AG10803 (cell line): ENCODE measurements around the gene KAT14.
"Not testable (repeated sequence)": the region's sequence is repeated elsewhere in the genome, so short reads cannot be mapped to it uniquely, and the experiment has no call there.

ENCODE experiments used
- DNase-seq: peaks from one replicate; pipeline ENCODE4 v3.0.0; 2010; ENCODE audit warnings: low read depth
- H3K4me3 ChIP-seq: 2 replicates; pipeline ENCODE4 v1.5.1; 2011; ENCODE audit warnings: mild to moderate bottlenecking, low read length, control low read depth
- TF ChIP-seq, protein P1 (sequence below): conservative IDR thresholded peaks from 2 replicates; pipeline ENCODE4 v1.5.1; 2011; ENCODE audit warnings: mild to moderate bottlenecking, low read length, control low read depth, inconsistent platforms

The KAT14 gene, protein sequence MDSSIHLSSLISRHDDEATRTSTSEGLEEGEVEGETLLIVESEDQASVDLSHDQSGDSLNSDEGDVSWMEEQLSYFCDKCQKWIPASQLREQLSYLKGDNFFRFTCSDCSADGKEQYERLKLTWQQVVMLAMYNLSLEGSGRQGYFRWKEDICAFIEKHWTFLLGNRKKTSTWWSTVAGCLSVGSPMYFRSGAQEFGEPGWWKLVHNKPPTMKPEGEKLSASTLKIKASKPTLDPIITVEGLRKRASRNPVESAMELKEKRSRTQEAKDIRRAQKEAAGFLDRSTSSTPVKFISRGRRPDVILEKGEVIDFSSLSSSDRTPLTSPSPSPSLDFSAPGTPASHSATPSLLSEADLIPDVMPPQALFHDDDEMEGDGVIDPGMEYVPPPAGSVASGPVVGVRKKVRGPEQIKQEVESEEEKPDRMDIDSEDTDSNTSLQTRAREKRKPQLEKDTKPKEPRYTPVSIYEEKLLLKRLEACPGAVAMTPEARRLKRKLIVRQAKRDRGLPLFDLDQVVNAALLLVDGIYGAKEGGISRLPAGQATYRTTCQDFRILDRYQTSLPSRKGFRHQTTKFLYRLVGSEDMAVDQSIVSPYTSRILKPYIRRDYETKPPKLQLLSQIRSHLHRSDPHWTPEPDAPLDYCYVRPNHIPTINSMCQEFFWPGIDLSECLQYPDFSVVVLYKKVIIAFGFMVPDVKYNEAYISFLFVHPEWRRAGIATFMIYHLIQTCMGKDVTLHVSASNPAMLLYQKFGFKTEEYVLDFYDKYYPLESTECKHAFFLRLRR

DNA sequence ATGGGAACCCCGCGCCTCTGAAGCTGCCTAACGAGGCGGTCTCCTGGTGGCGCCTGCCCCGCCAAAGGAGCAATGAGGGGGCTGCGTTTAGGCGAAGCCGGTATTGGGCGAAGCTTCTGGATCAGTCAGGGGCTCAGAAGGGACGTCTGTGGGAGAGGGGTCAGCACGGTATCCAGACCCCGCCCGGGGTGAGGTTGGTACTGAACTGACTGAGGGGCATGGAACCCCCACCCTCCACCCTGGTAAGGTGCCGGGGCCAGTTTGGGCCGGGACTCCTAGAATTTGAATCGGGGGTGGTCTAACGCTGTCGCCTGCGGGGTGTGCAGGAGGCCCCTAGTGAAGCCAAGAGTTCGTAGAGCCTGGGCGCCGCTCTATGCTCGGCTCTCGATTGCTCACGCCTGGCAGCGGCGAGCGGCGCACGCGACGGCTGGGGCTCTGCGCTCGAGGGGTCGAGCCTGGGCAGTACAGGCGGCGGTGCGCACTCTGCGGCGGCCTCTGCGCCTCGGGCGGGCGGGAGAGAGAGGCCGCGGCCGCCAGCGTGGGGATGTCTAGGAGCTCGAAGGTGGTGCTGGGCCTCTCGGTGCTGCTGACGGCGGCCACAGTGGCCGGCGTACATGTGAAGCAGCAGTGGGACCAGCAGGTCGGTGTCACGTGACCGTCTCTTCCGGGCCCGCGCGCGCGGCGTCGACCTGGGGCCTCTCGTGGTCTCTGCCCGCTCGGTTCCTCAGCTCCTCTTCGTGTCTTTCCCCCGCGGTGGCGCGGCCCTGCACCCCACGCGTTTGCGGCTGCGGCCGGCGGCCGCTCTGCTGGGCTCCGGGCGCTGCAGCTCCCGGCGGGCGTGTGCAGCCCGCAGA is at the start of gene KAT14, which contains the start of gene PET117:
Gene KAT14 (plus strand): TSS at position 452 of the 854 bp plus-strand sequence. CDS start 4,798 bp downstream, outside the sequence.
Gene PET117 (plus strand): TSS at position 452 of the 854 bp plus-strand sequence. CDS start 93 bp downstream, at position 545.
- peak; percentile 94 for DNase-seq
- peak within 1 kb of the TSS; percentile 71 for H3K4me3 ChIP-seq
- TF ChIP-seq, protein P1, sequence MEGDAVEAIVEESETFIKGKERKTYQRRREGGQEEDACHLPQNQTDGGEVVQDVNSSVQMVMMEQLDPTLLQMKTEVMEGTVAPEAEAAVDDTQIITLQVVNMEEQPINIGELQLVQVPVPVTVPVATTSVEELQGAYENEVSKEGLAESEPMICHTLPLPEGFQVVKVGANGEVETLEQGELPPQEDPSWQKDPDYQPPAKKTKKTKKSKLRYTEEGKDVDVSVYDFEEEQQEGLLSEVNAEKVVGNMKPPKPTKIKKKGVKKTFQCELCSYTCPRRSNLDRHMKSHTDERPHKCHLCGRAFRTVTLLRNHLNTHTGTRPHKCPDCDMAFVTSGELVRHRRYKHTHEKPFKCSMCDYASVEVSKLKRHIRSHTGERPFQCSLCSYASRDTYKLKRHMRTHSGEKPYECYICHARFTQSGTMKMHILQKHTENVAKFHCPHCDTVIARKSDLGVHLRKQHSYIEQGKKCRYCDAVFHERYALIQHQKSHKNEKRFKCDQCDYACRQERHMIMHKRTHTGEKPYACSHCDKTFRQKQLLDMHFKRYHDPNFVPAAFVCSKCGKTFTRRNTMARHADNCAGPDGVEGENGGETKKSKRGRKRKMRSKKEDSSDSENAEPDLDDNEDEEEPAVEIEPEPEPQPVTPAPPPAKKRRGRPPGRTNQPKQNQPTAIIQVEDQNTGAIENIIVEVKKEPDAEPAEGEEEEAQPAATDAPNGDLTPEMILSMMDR, result no peak

DNA sequence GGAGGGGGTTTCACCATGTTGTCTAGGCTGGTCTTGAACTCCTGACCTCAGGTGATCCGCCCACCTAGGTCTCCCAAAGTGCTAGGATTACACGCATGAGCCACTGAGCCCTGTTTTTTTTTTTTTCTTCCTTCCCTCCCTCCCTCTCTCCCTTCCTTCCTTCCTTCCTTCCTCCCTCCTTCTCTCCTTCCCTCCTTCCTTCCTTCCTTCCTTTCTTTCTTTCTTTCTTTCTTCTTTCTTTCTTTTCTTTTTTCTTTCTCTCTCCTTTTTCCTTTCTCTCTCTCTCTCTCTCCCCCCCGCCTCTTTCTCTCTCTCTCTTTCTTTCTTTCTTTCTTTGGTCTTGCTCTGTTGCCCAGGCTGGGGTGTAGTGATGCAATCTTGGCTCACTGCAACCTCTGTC is 49.4 kb upstream of the KAT14 start:
- not testable (repeated sequence) for DNase-seq, H3K4me3 ChIP-seq

DNA sequence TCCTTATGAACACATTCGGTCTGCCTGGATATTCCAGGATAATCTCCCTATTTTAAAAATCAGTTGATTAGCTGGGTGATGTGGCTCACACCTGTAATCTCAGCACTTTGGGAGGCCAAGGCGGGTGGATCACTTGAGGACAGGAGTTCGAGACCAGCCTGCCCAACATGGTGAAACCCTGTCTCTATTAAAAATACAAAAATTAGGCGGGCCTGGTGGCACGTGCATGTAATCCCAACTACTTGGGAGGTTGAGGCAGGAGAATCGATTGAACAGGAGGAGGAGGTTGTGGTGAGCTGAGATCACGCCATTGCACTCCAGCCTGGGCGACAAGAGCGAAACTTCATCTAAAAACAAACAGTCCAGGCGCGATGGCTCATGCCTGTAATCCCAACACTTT is 48.8 kb upstream of the KAT14 start:
- not testable (repeated sequence) for DNase-seq, H3K4me3 ChIP-seq

DNA sequence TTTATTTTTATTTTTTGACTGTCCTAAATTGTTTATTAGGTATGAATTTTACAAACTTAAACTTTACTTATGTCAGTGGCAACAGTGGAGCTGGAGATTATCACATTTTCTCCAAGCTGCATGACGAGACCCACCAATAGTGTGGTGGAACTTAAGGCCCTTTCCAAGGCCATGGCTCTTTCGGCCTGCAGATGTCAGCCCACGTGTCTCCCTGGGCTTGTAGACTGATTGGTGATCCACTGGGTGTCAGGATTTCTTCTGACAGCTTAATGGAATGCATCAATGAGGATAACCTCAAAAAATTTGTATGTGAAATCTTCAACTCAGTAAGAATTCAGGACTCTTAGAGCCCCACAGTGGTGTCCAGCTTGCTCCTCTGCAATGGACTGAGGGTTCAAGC is 47.6 kb upstream of the KAT14 start:
- TF ChIP-seq, protein P1, result no peak
- no peak overlapping the region for H3K4me3 ChIP-seq
- DNase-seq, result no peak

DNA sequence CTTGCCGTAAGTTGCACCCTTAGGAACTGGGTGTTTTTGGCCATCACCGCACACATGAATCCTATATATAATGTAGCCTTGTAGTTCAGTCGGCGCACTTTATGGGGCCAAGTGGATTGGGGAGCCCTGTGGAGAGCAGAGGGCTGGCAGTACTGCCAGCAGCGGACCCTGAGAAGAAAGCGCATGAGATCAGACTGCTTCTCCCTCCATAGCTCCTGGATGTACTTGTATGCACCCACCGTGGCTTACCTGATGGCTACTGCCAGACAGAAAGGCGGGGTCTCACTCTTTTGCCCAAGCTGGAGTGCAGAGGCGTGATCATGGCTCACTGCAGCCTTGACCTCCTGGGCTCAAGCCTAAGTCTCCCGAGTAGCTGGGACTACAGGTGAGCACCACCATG is 47.2 kb upstream of the KAT14 start:
- H3K4me3 ChIP-seq, result no peak overlapping the region
- DNase-seq, result no peak
- TF ChIP-seq, protein P1, result no peak

DNA sequence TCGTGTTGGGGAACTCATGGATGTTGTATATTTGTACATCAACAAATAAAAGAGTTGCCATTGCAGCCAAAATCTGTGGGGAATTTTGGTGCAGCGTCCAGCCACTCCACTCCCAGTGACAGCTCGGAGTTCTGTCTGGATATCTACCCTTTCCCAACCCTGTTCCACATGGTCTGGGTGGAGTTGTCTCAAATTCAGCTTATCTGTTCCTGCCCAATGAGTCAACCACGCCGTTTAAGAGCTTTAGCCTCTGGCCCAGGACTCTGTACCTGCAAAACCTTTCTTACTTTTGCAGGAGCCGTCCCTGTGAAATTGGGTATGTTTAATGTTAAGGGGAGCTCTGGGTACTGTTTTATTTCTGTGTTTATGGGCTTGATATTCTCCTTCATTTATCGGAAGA is 46.0 kb upstream of the KAT14 start:
- TF ChIP-seq, protein P1, result no peak
- H3K4me3 ChIP-seq, result no peak overlapping the region
- no peak for DNase-seq

DNA sequence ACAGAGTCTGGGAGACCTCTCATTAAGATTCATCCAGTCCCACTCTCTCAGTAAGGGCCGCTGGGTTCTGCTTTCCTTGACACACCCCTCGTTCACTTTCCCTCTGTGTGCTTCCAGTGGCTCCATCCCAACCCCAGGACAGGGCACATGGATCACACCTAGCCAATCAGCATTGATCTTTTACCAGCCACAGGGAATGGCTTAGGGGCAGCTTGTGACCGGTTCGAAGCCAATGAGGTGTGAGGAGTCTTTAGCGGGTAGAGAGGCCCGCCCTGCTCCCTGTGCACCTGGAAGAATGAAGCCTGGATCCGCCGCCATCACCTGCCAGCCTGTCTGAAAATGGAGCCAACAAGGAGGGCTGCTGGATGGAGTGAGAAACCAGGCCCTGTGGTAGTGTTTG is 44.8 kb upstream of the KAT14 start:
- DNase-seq, result no peak
- no peak overlapping the region for H3K4me3 ChIP-seq
- TF ChIP-seq, protein P1, result no peak
